ENCODE measurements around the gene SEPTIN7. TPM values are rescaled to one million over a fixed set of nuclear protein-coding genes. Genes with fewer than 3 reads are reported as not detected.
A peak's percentile ranks its signal among the peaks of the same experiment; 100 is the strongest.

SEPTIN7 gene
- total RNA-seq, 1 donor from 2014 or later = 339 TPM

DNA sequence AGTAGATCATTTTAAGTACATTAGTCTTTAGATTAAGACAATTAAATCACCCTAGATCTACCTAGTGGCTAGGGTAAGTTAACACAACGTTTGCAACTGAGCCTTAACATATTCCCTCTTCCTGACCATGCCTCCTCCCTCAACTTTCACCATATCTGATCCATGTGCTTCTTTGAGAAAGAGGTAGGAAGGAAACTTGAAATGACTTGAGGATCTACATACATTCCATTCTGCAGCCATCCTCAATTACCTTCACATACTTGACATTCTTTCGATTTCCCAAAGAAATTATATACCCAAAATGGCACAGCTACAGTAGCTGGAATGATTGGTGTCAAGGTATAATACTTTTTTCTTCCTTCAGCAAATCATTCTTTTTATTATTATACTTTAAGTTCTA is 12.9 kb upstream of the SEPTIN7 start:
- H3K9me3 Mint-ChIP-seq (ENCODE audit: unreplicated experiment) = peaks cover 14% of the 10 kb centered on the region

DNA sequence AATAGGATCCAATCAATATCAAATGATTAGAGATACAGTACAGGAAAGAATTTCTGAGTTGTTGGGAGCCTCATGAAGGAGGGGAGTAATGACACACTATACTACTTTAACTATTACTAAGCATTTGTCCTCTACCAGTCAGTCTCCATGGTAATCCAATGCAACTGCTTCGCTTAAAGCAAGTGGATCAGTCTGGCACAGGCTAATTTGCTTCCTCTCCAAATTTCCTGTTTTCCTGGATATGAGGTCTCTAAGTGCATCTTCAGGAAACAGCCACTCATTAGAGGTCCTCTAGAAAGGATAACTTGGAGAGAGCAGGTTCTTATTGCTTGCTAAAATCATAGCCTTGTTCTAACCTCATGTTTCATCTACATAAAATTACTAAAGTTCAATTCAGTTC is 8.4 kb upstream of the SEPTIN7 start:
- Mint-ChIP-seq H3K9me3 (ENCODE audit: unreplicated experiment) (peaks cover 14% of the 10 kb centered on the region), H3K27ac (ENCODE audit: unreplicated experiment) (no peak overlapping the region), H3K36me3 (ENCODE audit: low read depth, unreplicated experiment) (no peaks in the 10 kb centered on the region), H3K27me3 (ENCODE audit: low read depth, unreplicated experiment) (no peaks in the 10 kb centered on the region), H3K4me3 (ENCODE audit: unreplicated experiment) (no peak overlapping the region), H3K4me1 (ENCODE audit: low read depth, unreplicated experiment) (peaks cover 9% of the 10 kb centered on the region)
- H2AFZ ChIP-seq (ENCODE audit: low read depth, low read length) = no peak overlapping the region
- FAIRE-seq (no peak), DNase-seq (ENCODE audit: low read depth) (no peak)
- TF ChIP-seq EZH2 (IDR thresholded peaks at IDR 0.05; ENCODE audit: insufficient read depth, low read length) = no peak
- TF ChIP-seq, protein P1, sequence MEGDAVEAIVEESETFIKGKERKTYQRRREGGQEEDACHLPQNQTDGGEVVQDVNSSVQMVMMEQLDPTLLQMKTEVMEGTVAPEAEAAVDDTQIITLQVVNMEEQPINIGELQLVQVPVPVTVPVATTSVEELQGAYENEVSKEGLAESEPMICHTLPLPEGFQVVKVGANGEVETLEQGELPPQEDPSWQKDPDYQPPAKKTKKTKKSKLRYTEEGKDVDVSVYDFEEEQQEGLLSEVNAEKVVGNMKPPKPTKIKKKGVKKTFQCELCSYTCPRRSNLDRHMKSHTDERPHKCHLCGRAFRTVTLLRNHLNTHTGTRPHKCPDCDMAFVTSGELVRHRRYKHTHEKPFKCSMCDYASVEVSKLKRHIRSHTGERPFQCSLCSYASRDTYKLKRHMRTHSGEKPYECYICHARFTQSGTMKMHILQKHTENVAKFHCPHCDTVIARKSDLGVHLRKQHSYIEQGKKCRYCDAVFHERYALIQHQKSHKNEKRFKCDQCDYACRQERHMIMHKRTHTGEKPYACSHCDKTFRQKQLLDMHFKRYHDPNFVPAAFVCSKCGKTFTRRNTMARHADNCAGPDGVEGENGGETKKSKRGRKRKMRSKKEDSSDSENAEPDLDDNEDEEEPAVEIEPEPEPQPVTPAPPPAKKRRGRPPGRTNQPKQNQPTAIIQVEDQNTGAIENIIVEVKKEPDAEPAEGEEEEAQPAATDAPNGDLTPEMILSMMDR (IDR thresholded peaks at IDR 0.05; ENCODE audit: insufficient read depth, low read depth, low read length) = no peak
- H3K27ac ChIP-seq (ENCODE audit: low read depth, low read length) = no peak overlapping the region
- no peaks in the 10 kb centered on the region for H3K36me3 ChIP-seq (ENCODE audit: insufficient read depth, low read length)
- no peaks in the 10 kb centered on the region for H4K20me1 ChIP-seq (ENCODE audit: insufficient read depth, low read length)
- H3K9ac ChIP-seq (ENCODE audit: low read length) = no peak overlapping the region
- H3K79me2 ChIP-seq (ENCODE audit: insufficient read depth, low read length) = no peaks in the 10 kb centered on the region
- H3K9me3 ChIP-seq (ENCODE audit: insufficient read depth, low read depth, low read length) = no peaks in the 10 kb centered on the region
- H3K27me3 ChIP-seq (ENCODE audit: insufficient read depth, low read length) = no peaks in the 10 kb centered on the region
- H3K4me3 ChIP-seq (ENCODE audit: insufficient read depth, low read depth, low read length) = no peak overlapping the region
- H3K4me1 ChIP-seq (ENCODE audit: insufficient read depth, low read length) = peaks cover 8% of the 10 kb centered on the region
- H3K4me2 ChIP-seq (ENCODE audit: low read length) = no peak overlapping the region

More for the DNA sequence above, 12.9 kb upstream of the SEPTIN7 start:
- H3K79me2 ChIP-seq (ENCODE audit: insufficient read depth, low read length) = no peaks in the 10 kb centered on the region
- no peak for DNase-seq (ENCODE audit: low read depth)
- no peak overlapping the region for H3K4me3 ChIP-seq (ENCODE audit: insufficient read depth, low read depth, low read length)
- Mint-ChIP-seq H3K36me3 (ENCODE audit: low read depth, unreplicated experiment) (no peaks in the 10 kb centered on the region), H3K4me3 (ENCODE audit: unreplicated experiment) (no peak overlapping the region), H3K4me1 (ENCODE audit: low read depth, unreplicated experiment) (peaks cover 6% of the 10 kb centered on the region), H3K27me3 (ENCODE audit: low read depth, unreplicated experiment) (no peaks in the 10 kb centered on the region), H3K27ac (ENCODE audit: unreplicated experiment) (no peak overlapping the region)
- no peaks in the 10 kb centered on the region for H3K27me3 ChIP-seq (ENCODE audit: insufficient read depth, low read length)
- peaks cover 1% of the 10 kb centered on the region for H3K4me1 ChIP-seq (ENCODE audit: insufficient read depth, low read length)
- H3K9ac ChIP-seq (ENCODE audit: low read length) = no peak overlapping the region
- no peaks in the 10 kb centered on the region for H3K36me3 ChIP-seq (ENCODE audit: insufficient read depth, low read length)
- TF ChIP-seq, protein P1 (IDR thresholded peaks at IDR 0.05; ENCODE audit: insufficient read depth, low read depth, low read length) = no peak
- no peak for TF ChIP-seq EZH2 (IDR thresholded peaks at IDR 0.05; ENCODE audit: insufficient read depth, low read length)
- no peak for FAIRE-seq
- H3K9me3 ChIP-seq (ENCODE audit: insufficient read depth, low read depth, low read length) = no peaks in the 10 kb centered on the region
- H2AFZ ChIP-seq (ENCODE audit: low read depth, low read length) = no peak overlapping the region
- H3K27ac ChIP-seq (ENCODE audit: low read depth, low read length) = no peak overlapping the region
- H4K20me1 ChIP-seq (ENCODE audit: insufficient read depth, low read length) = no peaks in the 10 kb centered on the region
- H3K4me2 ChIP-seq (ENCODE audit: low read length) = no peak overlapping the region

DNA sequence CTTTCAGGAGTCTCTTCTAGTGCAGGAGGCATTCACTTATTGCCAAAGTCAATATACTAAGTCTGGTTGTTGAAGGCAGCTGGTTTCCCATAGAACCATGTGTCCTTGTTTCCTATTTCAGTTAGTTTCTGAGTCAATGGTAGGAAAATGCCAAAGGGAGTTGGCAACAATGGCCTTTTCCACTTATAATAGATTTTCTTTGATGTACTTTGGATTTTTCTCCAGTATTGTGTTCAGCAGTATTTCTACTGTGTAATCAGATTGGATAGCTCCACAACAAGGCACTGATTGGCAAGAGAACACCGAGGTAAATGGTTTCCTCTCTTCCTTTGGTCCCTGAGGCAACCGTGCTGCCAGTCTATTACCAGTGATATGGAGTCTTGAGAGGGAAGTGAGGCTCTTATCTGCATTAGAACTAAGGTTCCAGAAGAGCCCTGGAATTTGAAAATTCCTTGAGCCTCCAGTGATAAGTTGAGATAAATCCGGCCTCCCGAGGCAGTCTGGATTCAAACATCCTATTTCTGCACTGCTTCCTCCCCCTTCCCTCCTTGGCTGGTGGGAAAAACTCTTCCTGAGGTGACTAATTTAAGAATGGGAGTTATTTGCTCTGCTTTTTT is 7.9 kb upstream of the SEPTIN7 start:
- Mint-ChIP-seq H3K4me3 (ENCODE audit: unreplicated experiment) (no peak overlapping the region), H3K27me3 (ENCODE audit: low read depth, unreplicated experiment) (no peaks in the 10 kb centered on the region), H3K36me3 (ENCODE audit: low read depth, unreplicated experiment) (no peaks in the 10 kb centered on the region), H3K4me1 (ENCODE audit: low read depth, unreplicated experiment) (peaks cover 5% of the 10 kb centered on the region), H3K27ac (ENCODE audit: unreplicated experiment) (no peak overlapping the region), H3K9me3 (ENCODE audit: unreplicated experiment) (peaks cover 14% of the 10 kb centered on the region)
- Histone ChIP-seq H3K4me3 (ENCODE audit: insufficient read depth, low read depth, low read length) (no peak overlapping the region), H2AFZ (ENCODE audit: low read depth, low read length) (peak overlapping the region; percentile 19), H3K9ac (ENCODE audit: low read length) (no peak overlapping the region), H3K9me3 (ENCODE audit: insufficient read depth, low read depth, low read length) (no peaks in the 10 kb centered on the region), H3K79me2 (ENCODE audit: insufficient read depth, low read length) (no peaks in the 10 kb centered on the region), H4K20me1 (ENCODE audit: insufficient read depth, low read length) (no peaks in the 10 kb centered on the region), H3K27ac (ENCODE audit: low read depth, low read length) (no peak overlapping the region), H3K27me3 (ENCODE audit: insufficient read depth, low read length) (no peaks in the 10 kb centered on the region), H3K36me3 (ENCODE audit: insufficient read depth, low read length) (no peaks in the 10 kb centered on the region), H3K4me1 (ENCODE audit: insufficient read depth, low read length) (peaks cover 8% of the 10 kb centered on the region), H3K4me2 (ENCODE audit: low read length) (peak overlapping the region; percentile 3)
- DNase-seq (ENCODE audit: low read depth) = peak; percentile 4
- no peak for FAIRE-seq
- no peak for TF ChIP-seq EZH2 (IDR thresholded peaks at IDR 0.05; ENCODE audit: insufficient read depth, low read length)
- TF ChIP-seq, protein P1 (IDR thresholded peaks at IDR 0.05; ENCODE audit: insufficient read depth, low read depth, low read length) = no peak

All from astrocyte (in vitro differentiated cells and primary cell).